ENCODE measurements around the gene KRT73. TPM values are rescaled to one million over a fixed set of nuclear protein-coding genes. Genes with fewer than 3 reads are reported as not detected.

The KRT73 gene
- total RNA-seq, 4 donors from 2014 or later: not detected

DNA sequence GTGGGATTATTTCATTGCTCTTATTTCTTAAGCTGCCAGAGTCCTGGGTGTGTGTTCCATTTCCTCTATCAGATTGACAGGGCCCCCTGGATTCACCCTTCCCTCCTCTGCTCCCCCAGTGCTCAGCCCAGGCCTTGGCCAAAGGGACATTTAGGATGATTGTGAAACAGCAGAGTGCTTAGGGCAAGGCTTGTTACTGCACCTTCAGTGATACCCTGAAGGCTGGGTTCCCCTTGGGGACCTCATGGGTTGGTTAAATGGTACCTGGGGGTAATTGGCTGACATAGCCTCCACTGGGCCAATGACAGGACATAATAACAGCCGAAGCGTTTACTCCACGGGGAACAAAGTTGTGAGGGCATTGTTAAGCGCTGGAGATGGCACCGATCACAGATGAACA lies 15.8 kb downstream of the KRT73 start:
- Histone ChIP-seq H3K27me3 (peaks cover 47% of the 10 kb centered on the region), H3K27ac (no peak overlapping the region), H3K36me3 (no peaks in the 10 kb centered on the region), H3K4me1 (no peaks in the 10 kb centered on the region), H3K4me3 (no peak overlapping the region), H3K9me3 (no peaks in the 10 kb centered on the region)
- no peak for DNase-seq
- in situ Hi-C loops (cut with MboI; ENCODE audit: low pct_ligation_motif_present in 1 of 4, low pct_unique_long_range_greater_than_20kb in 1 of 4, low sequenced_read_pairs in 3 of 4): no loop called here
- intact Hi-C loops (cut with DNase I; ENCODE audit: low total_unique reads): no loop called here
- WGBS, 2 donors (ENCODE audit: low coverage in 1 of 2): 86 to 92% methylated on average over 5 of the region's 5 CpGs
- no peak for TF ChIP-seq POLR2A (IDR thresholded peaks at IDR 0.05)
- TF ChIP-seq POLR2AphosphoS5 (IDR thresholded peaks at IDR 0.05): no peak
- no peak for TF ChIP-seq EP300 (IDR thresholded peaks at IDR 0.05; ENCODE audit: low read depth)
- TF ChIP-seq, protein P1, sequence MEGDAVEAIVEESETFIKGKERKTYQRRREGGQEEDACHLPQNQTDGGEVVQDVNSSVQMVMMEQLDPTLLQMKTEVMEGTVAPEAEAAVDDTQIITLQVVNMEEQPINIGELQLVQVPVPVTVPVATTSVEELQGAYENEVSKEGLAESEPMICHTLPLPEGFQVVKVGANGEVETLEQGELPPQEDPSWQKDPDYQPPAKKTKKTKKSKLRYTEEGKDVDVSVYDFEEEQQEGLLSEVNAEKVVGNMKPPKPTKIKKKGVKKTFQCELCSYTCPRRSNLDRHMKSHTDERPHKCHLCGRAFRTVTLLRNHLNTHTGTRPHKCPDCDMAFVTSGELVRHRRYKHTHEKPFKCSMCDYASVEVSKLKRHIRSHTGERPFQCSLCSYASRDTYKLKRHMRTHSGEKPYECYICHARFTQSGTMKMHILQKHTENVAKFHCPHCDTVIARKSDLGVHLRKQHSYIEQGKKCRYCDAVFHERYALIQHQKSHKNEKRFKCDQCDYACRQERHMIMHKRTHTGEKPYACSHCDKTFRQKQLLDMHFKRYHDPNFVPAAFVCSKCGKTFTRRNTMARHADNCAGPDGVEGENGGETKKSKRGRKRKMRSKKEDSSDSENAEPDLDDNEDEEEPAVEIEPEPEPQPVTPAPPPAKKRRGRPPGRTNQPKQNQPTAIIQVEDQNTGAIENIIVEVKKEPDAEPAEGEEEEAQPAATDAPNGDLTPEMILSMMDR (IDR thresholded peaks at IDR 0.05): no peak

DNA sequence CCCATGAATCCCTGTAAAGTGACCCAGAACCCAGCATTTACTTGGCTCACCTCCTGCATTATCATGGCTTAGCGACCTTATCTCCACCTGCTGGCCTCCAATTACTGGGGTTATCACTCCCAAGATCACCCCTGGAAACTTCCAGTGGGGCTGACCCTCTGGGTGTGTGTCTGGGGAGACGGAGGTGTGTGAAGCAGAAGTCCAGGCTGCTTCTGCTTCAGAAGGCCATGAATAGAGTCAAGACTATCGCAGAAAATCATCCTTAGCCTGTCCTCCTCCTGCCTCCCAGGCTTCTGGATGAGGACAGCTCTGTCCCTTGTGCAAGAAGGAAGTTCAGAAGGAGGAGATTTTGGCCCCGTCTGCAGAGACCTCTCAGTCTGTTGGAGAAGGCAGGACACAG lies 16.7 kb downstream of the KRT73 start:
- in situ Hi-C loops (cut with MboI; ENCODE audit: low pct_ligation_motif_present in 1 of 4, low pct_unique_long_range_greater_than_20kb in 1 of 4, low sequenced_read_pairs in 3 of 4) (no loop called here), intact Hi-C loops (cut with DNase I; ENCODE audit: low total_unique reads) (no loop called here)
- peaks cover 50% of the 10 kb centered on the region for H3K27me3 ChIP-seq

DNA sequence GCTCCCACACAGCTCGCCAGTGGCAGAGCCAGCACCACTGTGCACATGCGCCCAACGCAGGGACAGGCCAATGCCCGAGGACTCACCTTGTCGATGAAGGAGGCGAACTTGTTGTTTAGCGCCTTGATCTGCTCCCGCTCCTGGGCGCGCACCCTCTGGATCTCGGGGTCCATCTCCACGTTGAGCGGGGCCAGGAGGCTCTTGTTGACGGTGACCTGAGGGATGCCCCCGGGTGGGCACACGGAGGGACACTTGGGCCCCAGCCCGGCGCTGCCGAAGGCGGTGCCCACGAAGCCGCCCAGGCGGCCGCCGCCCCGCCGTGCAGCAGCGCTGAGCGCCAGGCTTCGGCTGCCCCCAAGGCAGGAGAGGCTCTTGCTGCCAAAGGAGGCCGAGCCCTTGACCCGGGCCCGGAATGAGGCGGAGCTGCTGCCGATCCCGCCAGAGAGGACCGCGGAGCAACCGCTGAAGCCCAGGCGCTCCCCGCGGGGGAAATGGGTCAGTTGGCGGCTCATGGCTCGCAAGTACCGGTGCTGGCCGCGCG lies 17.3 kb downstream of the KRT73 start, which contains the start of gene KRT72:
KRT72 (minus strand) TSS at position 523 of the 541 bp plus-strand sequence; CDS start at position 512, 11 bp downstream.
- no peak for DNase-seq
- no peaks in the 10 kb centered on the region for H3K4me1 ChIP-seq
- H3K27me3 ChIP-seq: peaks cover 54% of the 10 kb centered on the region
- H3K36me3 ChIP-seq: no peaks in the 10 kb centered on the region
- in situ Hi-C loops (cut with MboI; ENCODE audit: low pct_ligation_motif_present in 1 of 4, low pct_unique_long_range_greater_than_20kb in 1 of 4, low sequenced_read_pairs in 3 of 4) (no loop called here), intact Hi-C loops (cut with DNase I; ENCODE audit: low total_unique reads) (no loop called here)
- 65% methylated on average over 33 of the region's 48 CpGs; no CpG with 5 or more reads in 1 of the 2 donors for WGBS, 2 donors (ENCODE audit: low coverage in 1 of 2)
- TF ChIP-seq POLR2A (IDR thresholded peaks at IDR 0.05) (no peak), POLR2AphosphoS5 (IDR thresholded peaks at IDR 0.05) (no peak), EP300 (IDR thresholded peaks at IDR 0.05; ENCODE audit: low read depth) (no peak)
- TF ChIP-seq, protein P1 (IDR thresholded peaks at IDR 0.05): no peak
- no peak within 1 kb of the TSS for H3K27ac ChIP-seq
- H3K9me3 ChIP-seq: no peaks in the 10 kb centered on the region
- H3K4me3 ChIP-seq: no peak within 1 kb of the TSS

More for the DNA sequence above, 16.7 kb downstream of the KRT73 start:
- no peaks in the 10 kb centered on the region for H3K4me1 ChIP-seq
- 75% methylated on average over 2 to 4 of the region's 4 CpGs for WGBS, 2 donors (ENCODE audit: low coverage in 1 of 2)
- H3K4me3 ChIP-seq: no peak overlapping the region
- H3K36me3 ChIP-seq: no peaks in the 10 kb centered on the region
- no peak for DNase-seq
- no peaks in the 10 kb centered on the region for H3K9me3 ChIP-seq
- no peak for TF ChIP-seq POLR2AphosphoS5 (IDR thresholded peaks at IDR 0.05)
- TF ChIP-seq EP300 (IDR thresholded peaks at IDR 0.05; ENCODE audit: low read depth): no peak
- TF ChIP-seq POLR2A (IDR thresholded peaks at IDR 0.05): no peak
- no peak overlapping the region for H3K27ac ChIP-seq

DNA sequence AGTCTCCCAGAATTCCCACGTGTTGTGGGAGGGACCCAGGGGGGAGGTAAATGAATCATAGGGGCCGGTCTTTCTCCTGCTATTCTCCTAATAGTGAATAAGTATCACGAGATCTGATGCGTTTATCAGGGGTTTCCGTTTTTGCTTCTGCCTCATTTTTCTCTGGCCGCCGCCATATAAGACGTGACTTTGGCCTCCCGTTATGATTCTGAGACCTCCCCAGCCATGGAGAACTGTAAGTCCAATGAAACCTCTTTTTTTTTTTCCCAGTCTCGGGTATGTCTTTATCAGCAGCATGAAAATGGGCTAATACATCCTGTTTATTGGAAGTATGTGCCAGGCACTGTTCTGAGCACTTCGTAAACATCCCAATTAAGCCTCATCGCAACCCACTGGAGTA lies 17.9 kb downstream of the KRT73 start:
- 80 to 87% methylated on average over 12 of the region's 12 CpGs for WGBS, 2 donors (ENCODE audit: low coverage in 1 of 2)
- DNase-seq: no peak
- Histone ChIP-seq H3K4me1 (no peaks in the 10 kb centered on the region), H3K27me3 (peaks cover 56% of the 10 kb centered on the region), H3K4me3 (no peak overlapping the region), H3K27ac (no peak overlapping the region), H3K9me3 (no peaks in the 10 kb centered on the region), H3K36me3 (no peaks in the 10 kb centered on the region)
- intact Hi-C loops (cut with DNase I; ENCODE audit: low total_unique reads): no loop called here
- in situ Hi-C loops (cut with MboI; ENCODE audit: low pct_ligation_motif_present in 1 of 4, low pct_unique_long_range_greater_than_20kb in 1 of 4, low sequenced_read_pairs in 3 of 4): no loop called here
- TF ChIP-seq, protein P1 (IDR thresholded peaks at IDR 0.05): no peak
- TF ChIP-seq EP300 (IDR thresholded peaks at IDR 0.05; ENCODE audit: low read depth): no peak
- TF ChIP-seq POLR2AphosphoS5 (IDR thresholded peaks at IDR 0.05): no peak
- no peak for TF ChIP-seq POLR2A (IDR thresholded peaks at IDR 0.05)

- in situ Hi-C loops (cut with MboI; ENCODE audit: low pct_ligation_motif_present in 1 of 4, low pct_unique_long_range_greater_than_20kb in 1 of 4, low sequenced_read_pairs in 3 of 4) (no loop called here), intact Hi-C loops (cut with DNase I; ENCODE audit: low total_unique reads) (no loop called here)
- 36 to 80% methylated on average over 1 to 2 of the region's 2 CpGs for WGBS, 2 donors (ENCODE audit: low coverage in 1 of 2)
- Histone ChIP-seq H3K4me3 (no peak overlapping the region), H3K4me1 (no peaks in the 10 kb centered on the region), H3K9me3 (no peaks in the 10 kb centered on the region), H3K36me3 (no peaks in the 10 kb centered on the region), H3K27me3 (peaks cover 56% of the 10 kb centered on the region), H3K27ac (no peak overlapping the region)
- TF ChIP-seq EP300 (IDR thresholded peaks at IDR 0.05; ENCODE audit: low read depth) (no peak), POLR2AphosphoS5 (IDR thresholded peaks at IDR 0.05) (no peak), POLR2A (IDR thresholded peaks at IDR 0.05) (no peak)
- TF ChIP-seq, protein P1 (IDR thresholded peaks at IDR 0.05): no peak
- DNase-seq: no peak
These were observed 18.3 kb downstream of the KRT73 start for GRCh38 chr12:52600071-52600470.

All from transverse colon (tissue), 4 donors.